HepG2 (cell line): ENCODE data around the gene ZNF513. TPM values are rescaled to one million over a fixed set of nuclear protein-coding genes. Genes with fewer than 3 reads are reported as not detected.

Experiments
- ATAC-seq: fragments of 200-7000 bp; cut with Tn5 transposase; 3 replicates; pipeline ENCODE4 v1.9.1; 2020; ENCODE audit warnings: mild to moderate bottlenecking, moderate library complexity
- BruUV-seq: library from RNA; stranded (reverse); fragments of 400-500 nt; replicated peaks from 2 replicates; lab custom pipeline; 2021; lab: Mats Ljungman, UMichigan
- CTCF ChIA-PET: fragments of 300-600 bp; formaldehyde crosslinking; extraction: SDS; loops from one replicate; lab custom pipeline; 2021; ENCODE audit warnings: low total read pairs, inconsistent platforms, low intra/inter-chr PET ratio; lab: Yijun Ruan, JAX
- POLR2A ChIA-PET: fragments of 350-600 bp; sonication (Branson Sonifier 250); formaldehyde crosslinking; loops from one replicate; lab custom pipeline; 2020; ENCODE audit warnings: antibody characterized with exemption, inconsistent platforms; lab: Yijun Ruan, JAX
- DNase-seq: peaks from one replicate; pipeline ENCODE4 v3.0.0-alpha.2; 2015; ENCODE audit warnings: low spot score
- FAIRE-seq: peaks from 3 replicates; lab custom pipeline; 2011; peaks lifted over from hg19 to GRCh38; lab: Jason Lieb, UNC
- H2AFZ ChIP-seq: one replicate; pipeline ENCODE4 v1.6.1; 2011; ENCODE audit warnings: low read length, inconsistent platforms
- H3K27ac ChIP-seq: fragments of 300-600 bp; 3 replicates; pipeline ENCODE4 v1.8.0; 2011; ENCODE audit warnings: mixed run types, mild to moderate bottlenecking, mixed read lengths, low read length, inconsistent platforms; ENCODE audit not compliant: insufficient read depth; ENCODE audit errors: extremely low read length
- H3K27me3 ChIP-seq, 2 experiments: fragments of 200-600 bp in 1 of 2; 2 replicates in 1 of 2; 3 replicates in 1 of 2; pipeline versions ENCODE4 v1.6.0 to v1.8.0; 2011; ENCODE audit warnings: low read length in 2 of 2, mild to moderate bottlenecking in 2 of 2, moderate library complexity in 2 of 2, inconsistent platforms in 1 of 2; ENCODE audit not compliant: insufficient read depth in 2 of 2, control insufficient read depth in 1 of 2
- H3K36me3 ChIP-seq, 2 experiments: fragments of 200-600 bp in 1 of 2; replicated peaks in 1 of 2; 2 replicates in 1 of 2; 3 replicates in 1 of 2; pipeline versions ENCODE4 v1.5.1 to v1.8.0; 2011; ENCODE audit warnings: low read length in 2 of 2, inconsistent platforms in 1 of 2; ENCODE audit not compliant: insufficient read depth in 2 of 2, control insufficient read depth in 1 of 2
- H3K4me1 ChIP-seq: 2 replicates; pipeline ENCODE4 v1.5.1; 2012; ENCODE audit warnings: low read length, inconsistent platforms; ENCODE audit not compliant: insufficient read depth
- H3K4me2 ChIP-seq: 2 replicates; pipeline ENCODE4 v1.6.0; 2011; ENCODE audit warnings: low read depth, low read length, inconsistent platforms
- H3K4me3 ChIP-seq, 3 experiments: fragments of 200-600 bp in 1 of 3; sonication (generic), shearing (Covaris generic) in 1 of 3; replicated peaks in 1 of 3; 2 replicates each; pipeline ENCODE4 v1.5.1; 2011 to 2016; ENCODE audit warnings: low read length in 3 of 3, inconsistent platforms in 2 of 3, low read depth in 2 of 3, mild to moderate bottlenecking in 2 of 3, control low read depth in 1 of 3, mixed read lengths in 1 of 3; ENCODE audit not compliant: insufficient read depth in 1 of 3
- H3K79me2 ChIP-seq: one replicate; pipeline ENCODE4 v1.6.1; 2011; ENCODE audit warnings: low read length, inconsistent platforms; ENCODE audit not compliant: insufficient read depth
- H3K9ac ChIP-seq: 2 replicates; pipeline ENCODE4 v1.6.0; 2011; ENCODE audit warnings: mild to moderate bottlenecking, low read depth, low read length, inconsistent platforms; ENCODE audit not compliant: insufficient read depth
- H3K9me3 ChIP-seq: 2 replicates; pipeline ENCODE4 v1.5.1; 2012; ENCODE audit warnings: mild to moderate bottlenecking, low read length
- H4K20me1 ChIP-seq: 2 replicates; pipeline ENCODE4 v1.6.0; 2011; ENCODE audit warnings: inconsistent platforms, mild to moderate bottlenecking, low read length, moderate library complexity; ENCODE audit not compliant: insufficient read depth
- E2F5 ChIP-seq: sonication (generic); formaldehyde crosslinking; conservative IDR thresholded peaks from 2 replicates; pipeline ENCODE4 v1.4.0; 2020; ENCODE audit warnings: missing genetic modification reagents
- HOXD1 ChIP-seq: sonication (generic); formaldehyde crosslinking; IDR thresholded peaks from 2 replicates; pipeline ENCODE4 v1.5.0; 2020; ENCODE audit warnings: missing genetic modification reagents
- MEF2D ChIP-seq: sonication (generic); formaldehyde crosslinking; IDR thresholded peaks from 2 replicates; pipeline ENCODE4 v1.5.1; 2020; ENCODE audit warnings: mild to moderate bottlenecking, missing genetic modification reagents
- PPARG ChIP-seq: conservative IDR thresholded peaks from 2 replicates; pipeline ENCODE4 v1.6.1; 2016; ENCODE audit warnings: missing biosample characterization, missing genetic modification reagents
- RFX5 ChIP-seq: IDR thresholded peaks from 2 replicates; pipeline ENCODE4 v1.6.1; 2011; ENCODE audit warnings: low read depth, low read length, improper control_type of control experiment
- SALL1 ChIP-seq: sonication (generic); formaldehyde crosslinking; IDR thresholded peaks from 2 replicates; pipeline ENCODE4 v1.8.0; 2022; ENCODE audit warnings: mild to moderate bottlenecking, missing genetic modification reagents
- SNAPC2 ChIP-seq: sonication (generic); formaldehyde crosslinking; IDR thresholded peaks from 2 replicates; pipeline ENCODE4 v1.8.1; 2022; ENCODE audit warnings: mild to moderate bottlenecking, missing genetic modification reagents
- XBP1 ChIP-seq: sonication (generic); formaldehyde crosslinking; IDR thresholded peaks from 2 replicates; pipeline ENCODE4 v1.5.0; 2020; ENCODE audit warnings: missing genetic modification reagents
- ZNF12 ChIP-seq: sonication (generic); formaldehyde crosslinking; IDR thresholded peaks from 2 replicates; pipeline ENCODE4 v1.5.0; 2020; ENCODE audit warnings: missing genetic modification reagents
- ZNF850 ChIP-seq: sonication (generic); formaldehyde crosslinking; conservative IDR thresholded peaks from 2 replicates; pipeline ENCODE4 v1.9.0; 2021; ENCODE audit warnings: mild to moderate bottlenecking, missing genetic modification reagents
- ZNF879 ChIP-seq: sonication (generic); formaldehyde crosslinking; IDR thresholded peaks from 2 replicates; pipeline ENCODE4 v1.8.1; 2023; ENCODE audit warnings: missing genetic modification reagents
- WGBS: methylation state at CpG from one replicate; pipeline ENCODE4 v1.1.6; 2017; ENCODE audit warnings: low lambda C conversion rate; 5-methylcytosine and 5-hydroxymethylcytosine counted together
- in situ Hi-C: cut with HindIII; loops from 2 replicates; pipeline ENCODE4 v1.10.0; 2017; ENCODE audit warnings: low pct_unique_long_range_greater_than_20kb; ENCODE audit not compliant: extremely low pct_ligation_motif_present
- intact Hi-C: fragments of 100-400 bp; cut with micrococcal nuclease; formaldehyde crosslinking; loops from one replicate; pipeline ENCODE4 v1.10.0; 2022; ENCODE audit not compliant: unreplicated experiment
- polyA plus RNA-seq, 8 experiments: library from polyadenylated mRNA; depleted of rRNA in 3 of 8; stranded (reverse) in 7 of 8; unstranded in 1 of 8; fragments of >200 nt; fragmentation: Illumina TruSeq in 4 of 8; extraction: Trizol in 4 of 8; gene quantifications; 2 replicates each; pipeline versions ENCODE4 v1.2.1 to v1.2.3, GENCODE V29; 2011 to 2016; ENCODE audit warnings: low read depth in 4 of 8, missing spikeins in 1 of 8, mixed read lengths in 1 of 8; ENCODE audit not compliant: insufficient read depth in 1 of 8
- total RNA-seq, 5 experiments: library from RNA; depleted of rRNA; stranded (reverse); fragments of >200 nt; fragmentation: Illumina TruSeq; extraction: Trizol; gene quantifications; 2 replicates each; pipeline ENCODE4 v1.2.3, GENCODE V29; 2016; ENCODE audit warnings: low read depth in 1 of 5

ZNF513 gene
- total and polyA plus RNA-seq, 2 of the 13 experiments (the other 11 are each of a cell fraction or from before 2014, with no cell fraction given) = 4.9 to 6.3 TPM

GRCh38 chr2:27416151-27416550, 35.6 kb upstream of the ZNF513 start:
- no peak overlapping the region for H3K9ac ChIP-seq
- no peak for ATAC-seq
- in situ Hi-C loops (no loop called here), intact Hi-C loops (no loop called here)
- no peak for DNase-seq
- no peaks in the 10 kb centered on the region for H3K27me3 ChIP-seq
- CTCF ChIA-PET = no interaction called here
- POLR2A ChIA-PET = no interaction called here
- H3K4me3 ChIP-seq = no peak overlapping the region
- no peak overlapping the region for H3K27ac ChIP-seq
- no peak overlapping the region for H3K4me2 ChIP-seq
- TF ChIP-seq HOXD1 (no peak), RFX5 (no peak), ZNF850 (no peak), SNAPC2 (CRISPR knock-in tag) (no peak), XBP1 (CRISPR knock-in tag) (no peak), ZNF12 (CRISPR knock-in tag) (no peak), PPARG (no peak), MEF2D (CRISPR knock-in tag) (no peak), E2F5 (no peak), ZNF879 (CRISPR knock-in tag) (no peak), SALL1 (CRISPR knock-in tag) (no peak)
- no peaks in the 10 kb centered on the region for H4K20me1 ChIP-seq
- FAIRE-seq = no peak
- no peaks in the 10 kb centered on the region for H3K36me3 ChIP-seq
- no peak overlapping the region for H2AFZ ChIP-seq
- H3K4me1 ChIP-seq = peaks cover 36% of the 10 kb centered on the region
- H3K9me3 ChIP-seq = no peaks in the 10 kb centered on the region
- H3K79me2 ChIP-seq = no peaks in the 10 kb centered on the region
- 74% methylated on average over 6 of the region's 6 CpGs for WGBS
- no TSS peak for BruUV-seq
